PC-9 (cell line): ENCODE data around the gene BSND. TPM values are rescaled to one million over a fixed set of nuclear protein-coding genes. Genes with fewer than 3 reads are reported as not detected.

ENCODE experiments used
- BruUV-seq: library from RNA; stranded (reverse); fragments of 400-500 nt; replicated peaks from 2 replicates; lab custom pipeline; 2021; lab: Mats Ljungman, UMichigan
- CTCF ChIA-PET: fragments of 300-600 bp; sonication (Branson Sonifier 250); formaldehyde crosslinking; loops from one replicate; lab custom pipeline; 2022; ENCODE audit warnings: antibody characterized with exemption; lab: Charles Lee
- POLR2A ChIA-PET: fragments of 300-600 bp; sonication (Branson Sonifier 250); formaldehyde crosslinking; loops from one replicate; lab custom pipeline; 2022; ENCODE audit warnings: antibody characterized with exemption; ENCODE audit not compliant: unreplicated experiment; lab: Charles Lee
- DNase-seq, 2 experiments: peaks; one replicate each; pipeline versions ENCODE4 v3.0.0 to v3.0.0-alpha.2; 2015 to 2022; ENCODE audit warnings: mixed read lengths in 1 of 2
- H2AFZ ChIP-seq: fragments of 200-600 bp; sonication (generic); 2 replicates; pipeline ENCODE4 v1.8.1; 2017; ENCODE audit warnings: antibody characterized with exemption
- H3F3A ChIP-seq: fragments of 200-600 bp; sonication (generic); 2 replicates; pipeline ENCODE4 v1.8.1; 2017; ENCODE audit warnings: antibody characterized with exemption, mild to moderate bottlenecking, low read depth; ENCODE audit not compliant: insufficient read depth
- H3K27ac ChIP-seq: fragments of 200-600 bp; sonication (generic); 2 replicates; pipeline ENCODE4 v1.6.1; 2016; ENCODE audit warnings: mixed run types
- H3K27me3 ChIP-seq: fragments of 200-600 bp; sonication (generic); 2 replicates; pipeline ENCODE4 v1.6.1; 2016; ENCODE audit warnings: low read depth, mixed run types; ENCODE audit not compliant: insufficient read depth
- H3K36me3 ChIP-seq: fragments of 200-600 bp; sonication (generic); 2 replicates; pipeline ENCODE4 v1.6.1; 2016; ENCODE audit warnings: low read depth, mixed run types
- H3K4me1 ChIP-seq: fragments of 200-600 bp; sonication (generic); replicated peaks from 2 replicates; pipeline ENCODE4 v1.6.1; 2016; ENCODE audit warnings: mixed run types; ENCODE audit not compliant: insufficient read depth
- H3K4me2 ChIP-seq: fragments of 200-600 bp; sonication (generic); 2 replicates; pipeline ENCODE4 v1.6.1; 2017; ENCODE audit warnings: mixed run types
- H3K4me3 ChIP-seq: fragments of 200-600 bp; sonication (generic); 2 replicates; pipeline ENCODE4 v1.6.1; 2016; ENCODE audit warnings: mixed run types
- H3K79me2 ChIP-seq: fragments of 200-600 bp; sonication (generic); 2 replicates; pipeline ENCODE4 v1.6.1; 2017; ENCODE audit warnings: low read depth, mixed run types
- H3K9me2 ChIP-seq: fragments of 200-600 bp; sonication (generic); 2 replicates; pipeline ENCODE4 v1.8.1; 2017; ENCODE audit warnings: mild to moderate bottlenecking; ENCODE audit not compliant: insufficient read depth
- H3K9me3 ChIP-seq: fragments of 200-600 bp; sonication (generic); 2 replicates; pipeline ENCODE4 v1.8.1; 2016; ENCODE audit warnings: low read depth; ENCODE audit not compliant: insufficient read depth
- H4K20me1 ChIP-seq: fragments of 200-600 bp; sonication (generic); 2 replicates; pipeline ENCODE4 v1.8.1; 2017; ENCODE audit not compliant: insufficient read depth
- CTCF ChIP-seq: fragments of 200-600 bp; sonication (generic); conservative IDR thresholded peaks from 2 replicates; pipeline ENCODE4 v1.6.1; 2017; ENCODE audit warnings: mixed run types, antibody characterized with exemption, mild to moderate bottlenecking, moderate library complexity
- EZH2 ChIP-seq: fragments of 200-600 bp; sonication (generic); IDR thresholded peaks from 2 replicates; pipeline ENCODE4 v1.8.0; 2017; ENCODE audit warnings: antibody characterized with exemption, low read depth
- intact Hi-C: fragments of 100-400 bp; cut with micrococcal nuclease; formaldehyde crosslinking; loops from one replicate; pipeline ENCODE4 v1.10.0; 2022; ENCODE audit not compliant: unreplicated experiment
- total RNA-seq: library from RNA; stranded (reverse); gene quantifications from 2 replicates; pipeline ENCODE4 v1.2.3, GENCODE V29; 2021

The BSND gene
- total RNA-seq, 1 experiment from 2014 or later = 0.09 TPM

GRCh38 chr1:55041613-55042012 lies 42.9 kb downstream of the BSND start:
- no TSS peak for BruUV-seq
- no peak overlapping the region for H3K27ac ChIP-seq
- H3K4me3 ChIP-seq = no peak overlapping the region

GRCh38 chr1:55043011-55043410 lies 44.3 kb downstream of the BSND start:
- Histone ChIP-seq H3K4me3 (no peak overlapping the region), H3K9me2 (no peaks in the 10 kb centered on the region), H3K79me2 (peaks cover 17% of the 10 kb centered on the region), H3K9me3 (no peaks in the 10 kb centered on the region), H3K27ac (no peak overlapping the region), H2AFZ (no peak overlapping the region), H4K20me1 (no peaks in the 10 kb centered on the region), H3K4me2 (no peak overlapping the region), H3K4me1 (peaks cover 22% of the 10 kb centered on the region), H3F3A (no peaks in the 10 kb centered on the region), H3K36me3 (no peaks in the 10 kb centered on the region; the same call in 1 of the 2 replicates), H3K27me3 (no peaks in the 10 kb centered on the region)
- TF ChIP-seq EZH2 (no peak), CTCF (no peak)
- no TSS peak for BruUV-seq
- ChIA-PET CTCF (no interaction called here), POLR2A (no interaction called here)
- intact Hi-C loops = no loop called here
- no peak for DNase-seq

More at GRCh38 chr1:55041613-55042012, 42.9 kb downstream of the BSND start:
- TF ChIP-seq CTCF = no peak
- no peak for TF ChIP-seq EZH2
- CTCF ChIA-PET = no interaction called here
- H4K20me1 ChIP-seq = no peaks in the 10 kb centered on the region
- H3K79me2 ChIP-seq = peaks cover 17% of the 10 kb centered on the region
- no peak overlapping the region for H2AFZ ChIP-seq
- POLR2A ChIA-PET = no interaction called here
- H3K27me3 ChIP-seq = no peaks in the 10 kb centered on the region
- peaks cover 22% of the 10 kb centered on the region for H3K4me1 ChIP-seq
- H3K9me3 ChIP-seq = no peaks in the 10 kb centered on the region
- H3K36me3 ChIP-seq = no peaks in the 10 kb centered on the region
- H3F3A ChIP-seq = no peaks in the 10 kb centered on the region
- no peak for DNase-seq
- peak overlapping the region; percentile 85; the same call in 1 of the 2 replicates for H3K4me2 ChIP-seq
- H3K9me2 ChIP-seq = no peaks in the 10 kb centered on the region
- intact Hi-C loops = no loop called here

- TF ChIP-seq CTCF = no peak
- TF ChIP-seq EZH2 = no peak
- Histone ChIP-seq H3K9me2 (no peaks in the 10 kb centered on the region), H3K4me2 (no peak overlapping the region), H3K27me3 (no peaks in the 10 kb centered on the region), H3K4me1 (peaks cover 17% of the 10 kb centered on the region), H3K27ac (no peak overlapping the region), H2AFZ (no peak overlapping the region), H3K9me3 (no peaks in the 10 kb centered on the region), H3K36me3 (no peaks in the 10 kb centered on the region; the same call in 1 of the 2 replicates), H4K20me1 (no peaks in the 10 kb centered on the region), H3K4me3 (no peak overlapping the region), H3F3A (no peaks in the 10 kb centered on the region), H3K79me2 (peaks cover 17% of the 10 kb centered on the region)
- CTCF ChIA-PET = no interaction called here
- DNase-seq = no peak
- no TSS peak for BruUV-seq
- intact Hi-C loops = no loop called here
- POLR2A ChIA-PET = no interaction called here
Observed at GRCh38 chr1:55043726-55044125, 45.0 kb downstream of the BSND start.
